ENCODE measurements around the gene VPS33A.

The VPS33A gene

GRCh38 chr12:122190842-122191668, 75.2 kb downstream of the VPS33A start:
- DNase-seq (ENCODE audit: low spot score): no peak
- no peak overlapping the region for H3K27ac ChIP-seq
- H3K4me3 ChIP-seq: no peak overlapping the region
- no peak for TF ChIP-seq CTCF (IDR thresholded peaks at IDR 0.05)

- Histone ChIP-seq H3K27ac (no peak overlapping the region), H3K4me3 (no peak overlapping the region)
- no peak for TF ChIP-seq CTCF (IDR thresholded peaks at IDR 0.05)
- no peak for DNase-seq (ENCODE audit: low spot score)
Observed at GRCh38 chr12:122189626-122190475, 76.4 kb downstream of the VPS33A start.

- no peak overlapping the region for H3K27ac ChIP-seq
- no peak overlapping the region for H3K4me3 ChIP-seq
- TF ChIP-seq CTCF (IDR thresholded peaks at IDR 0.05): no peak
- no peak for DNase-seq (ENCODE audit: low spot score)
Observed at GRCh38 chr12:122187466-122187865, 78.8 kb downstream of the VPS33A start.

- Histone ChIP-seq H3K4me3 (no peak overlapping the region), H3K27ac (no peak overlapping the region)
- no peak for TF ChIP-seq CTCF (IDR thresholded peaks at IDR 0.05)
- no peak for DNase-seq (ENCODE audit: low spot score)
Observed at GRCh38 chr12:122185494-122186082, 80.7 kb downstream of the VPS33A start.

- Histone ChIP-seq H3K27ac (no peak overlapping the region), H3K4me3 (no peak overlapping the region)
- DNase-seq (ENCODE audit: low spot score): no peak
- no peak for TF ChIP-seq CTCF (IDR thresholded peaks at IDR 0.05)
Observed at GRCh38 chr12:122185079-122185478, 81.2 kb downstream of the VPS33A start.

GRCh38 chr12:122184517-122184916, 81.8 kb downstream of the VPS33A start:
- Histone ChIP-seq H3K4me3 (no peak overlapping the region), H3K27ac (no peak overlapping the region)
- TF ChIP-seq CTCF (IDR thresholded peaks at IDR 0.05): no peak
- no peak for DNase-seq (ENCODE audit: low spot score)
